ENCODE results near the gene TAOK3.
"Not testable (repeated sequence)": the region's sequence is repeated elsewhere in the genome, so short reads cannot be mapped to it uniquely, and the experiment has no call there.

The TAOK3 gene

DNA sequence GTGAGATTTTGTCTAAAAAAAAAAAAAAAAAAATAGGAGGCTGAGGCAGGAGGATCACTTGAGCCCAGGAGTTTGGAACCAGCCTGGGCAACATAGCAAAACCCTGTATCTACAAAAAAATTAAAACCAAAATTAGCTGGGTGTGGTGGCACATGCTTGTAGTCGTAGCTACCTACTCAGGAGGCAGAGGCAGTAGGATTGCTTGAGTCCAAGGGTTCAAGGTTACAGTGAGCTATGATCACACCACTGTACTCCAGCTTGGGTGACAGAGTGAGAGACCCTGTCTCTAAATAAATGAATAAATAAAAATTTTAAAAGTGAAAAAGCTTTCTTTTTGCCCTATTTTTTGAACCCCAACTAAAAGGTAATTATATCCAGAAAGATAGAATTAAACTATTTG is 123.2 kb downstream of the TAOK3 start:
- no peaks in the 10 kb centered on the region for H3K9me3 Mint-ChIP-seq
- TF ChIP-seq, protein P1, sequence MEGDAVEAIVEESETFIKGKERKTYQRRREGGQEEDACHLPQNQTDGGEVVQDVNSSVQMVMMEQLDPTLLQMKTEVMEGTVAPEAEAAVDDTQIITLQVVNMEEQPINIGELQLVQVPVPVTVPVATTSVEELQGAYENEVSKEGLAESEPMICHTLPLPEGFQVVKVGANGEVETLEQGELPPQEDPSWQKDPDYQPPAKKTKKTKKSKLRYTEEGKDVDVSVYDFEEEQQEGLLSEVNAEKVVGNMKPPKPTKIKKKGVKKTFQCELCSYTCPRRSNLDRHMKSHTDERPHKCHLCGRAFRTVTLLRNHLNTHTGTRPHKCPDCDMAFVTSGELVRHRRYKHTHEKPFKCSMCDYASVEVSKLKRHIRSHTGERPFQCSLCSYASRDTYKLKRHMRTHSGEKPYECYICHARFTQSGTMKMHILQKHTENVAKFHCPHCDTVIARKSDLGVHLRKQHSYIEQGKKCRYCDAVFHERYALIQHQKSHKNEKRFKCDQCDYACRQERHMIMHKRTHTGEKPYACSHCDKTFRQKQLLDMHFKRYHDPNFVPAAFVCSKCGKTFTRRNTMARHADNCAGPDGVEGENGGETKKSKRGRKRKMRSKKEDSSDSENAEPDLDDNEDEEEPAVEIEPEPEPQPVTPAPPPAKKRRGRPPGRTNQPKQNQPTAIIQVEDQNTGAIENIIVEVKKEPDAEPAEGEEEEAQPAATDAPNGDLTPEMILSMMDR (IDR thresholded peaks at IDR 0.05; ENCODE audit: unreplicated experiment in 3 of 3): no peak

DNA sequence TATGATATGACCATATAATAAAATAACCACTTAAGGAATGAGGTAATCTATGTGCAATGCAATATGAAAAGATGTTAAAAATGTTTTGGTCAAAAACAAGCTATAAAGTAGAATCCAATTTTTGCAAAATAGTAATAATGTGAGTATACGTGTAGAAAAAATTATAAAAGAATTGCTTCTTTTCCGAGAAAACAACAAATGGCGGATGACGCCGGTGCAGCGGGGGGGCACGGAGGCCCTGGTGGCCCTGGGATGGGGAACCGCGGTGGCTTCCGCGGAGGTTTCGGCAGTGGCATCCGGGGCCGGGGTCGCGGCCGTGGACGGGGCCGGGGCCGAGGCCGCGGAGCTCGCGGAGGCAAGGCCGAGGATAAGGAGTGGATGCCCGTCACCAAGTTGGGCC is 126.8 kb downstream of the TAOK3 start:
- H3K4me1 Mint-ChIP-seq; H3K36me3 Mint-ChIP-seq (ENCODE audit: low read depth); H3K27me3 Mint-ChIP-seq (ENCODE audit: low read depth); H3K4me3 Mint-ChIP-seq; H3K27ac Mint-ChIP-seq; H3K9me3 Mint-ChIP-seq: not testable (repeated sequence)

More for the DNA sequence above, 123.2 kb downstream of the TAOK3 start:
- H3K27ac Mint-ChIP-seq: no peak overlapping the region
- no peaks in the 10 kb centered on the region for H3K4me1 Mint-ChIP-seq
- peaks cover 4% of the 10 kb centered on the region for H3K36me3 Mint-ChIP-seq (ENCODE audit: low read depth)
- H3K27me3 Mint-ChIP-seq (ENCODE audit: low read depth): no peaks in the 10 kb centered on the region
- H3K4me3 Mint-ChIP-seq: no peak overlapping the region

DNA sequence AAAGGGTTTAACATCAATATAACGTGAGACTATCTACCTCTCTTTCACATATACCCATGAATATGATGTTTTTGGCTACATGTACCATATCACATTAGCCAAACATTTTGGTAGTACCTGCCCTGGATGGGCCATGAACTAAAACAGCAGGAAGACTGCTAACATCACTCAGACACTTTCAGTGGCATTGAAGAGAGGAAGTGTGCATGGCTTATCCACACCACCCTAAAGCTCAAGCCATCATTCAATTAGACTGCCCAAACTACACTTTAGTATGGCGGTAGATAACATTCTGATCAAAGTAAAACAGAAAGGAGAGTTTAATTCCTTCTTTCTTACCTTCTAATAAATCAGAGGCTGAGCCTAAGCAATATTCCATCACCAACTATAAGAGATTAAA is 133.8 kb downstream of the TAOK3 start:
- no peak overlapping the region for H3K4me3 Mint-ChIP-seq
- H3K27ac Mint-ChIP-seq: no peak overlapping the region
- TF ChIP-seq, protein P1 (IDR thresholded peaks at IDR 0.05; ENCODE audit: unreplicated experiment in 3 of 3): no peak
- no peaks in the 10 kb centered on the region for H3K4me1 Mint-ChIP-seq
- no peaks in the 10 kb centered on the region for H3K9me3 Mint-ChIP-seq
- H3K36me3 Mint-ChIP-seq (ENCODE audit: low read depth): no peaks in the 10 kb centered on the region
- no peaks in the 10 kb centered on the region for H3K27me3 Mint-ChIP-seq (ENCODE audit: low read depth)

DNA sequence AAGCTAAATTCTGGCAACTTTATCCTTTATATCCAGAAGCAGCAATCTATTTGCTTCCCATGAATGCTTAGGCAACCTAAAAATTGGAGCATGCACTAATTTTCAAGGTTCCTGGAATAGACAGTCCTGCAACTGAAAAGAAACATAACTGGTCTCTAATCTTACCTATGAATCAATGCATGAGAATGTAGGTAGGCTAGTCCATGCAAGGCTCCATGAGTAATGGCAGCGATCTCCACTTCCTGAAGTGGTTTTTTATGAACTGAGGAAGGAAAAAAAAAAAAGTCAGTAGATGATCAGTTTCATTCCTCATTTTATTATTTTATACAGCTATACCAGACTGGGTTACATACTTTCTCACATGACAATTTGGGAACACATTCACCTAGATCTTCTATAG is 134.8 kb downstream of the TAOK3 start:
- no peaks in the 10 kb centered on the region for H3K4me1 Mint-ChIP-seq
- no peaks in the 10 kb centered on the region for H3K9me3 Mint-ChIP-seq
- no peak overlapping the region for H3K27ac Mint-ChIP-seq
- no peak overlapping the region for H3K4me3 Mint-ChIP-seq
- TF ChIP-seq, protein P1 (IDR thresholded peaks at IDR 0.05; ENCODE audit: unreplicated experiment in 3 of 3): no peak
- H3K27me3 Mint-ChIP-seq (ENCODE audit: low read depth): no peaks in the 10 kb centered on the region
- H3K36me3 Mint-ChIP-seq (ENCODE audit: low read depth): no peaks in the 10 kb centered on the region

DNA sequence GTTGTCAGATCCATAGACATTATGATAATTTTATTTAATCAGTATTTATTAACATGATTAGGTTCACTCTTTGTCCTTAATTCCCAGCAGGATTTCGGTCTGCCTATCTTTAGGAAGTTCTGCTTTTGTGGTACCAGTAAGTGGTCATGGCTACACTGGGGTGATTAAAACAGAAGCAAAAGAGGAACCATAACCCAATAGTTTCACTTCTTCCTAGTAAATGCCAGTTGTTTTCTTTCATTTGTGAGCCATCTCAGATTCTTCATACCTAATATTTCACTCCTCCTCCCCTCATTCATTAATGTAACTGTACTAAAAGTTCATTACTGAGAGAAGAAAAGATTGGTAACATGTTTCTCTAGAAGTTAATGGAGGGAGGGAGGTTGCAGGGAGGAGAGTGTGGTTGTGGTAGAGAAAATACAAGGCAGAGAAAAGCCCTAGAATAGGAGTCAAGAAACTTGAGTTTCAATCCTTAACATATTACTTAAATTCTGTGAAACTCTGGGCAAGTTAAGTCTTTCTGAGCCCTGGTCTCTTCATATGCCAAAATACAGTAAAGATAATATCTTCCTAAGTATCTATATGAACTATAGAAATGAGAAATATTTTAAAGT is 135.5 kb downstream of the TAOK3 start:
- Mint-ChIP-seq H3K9me3 (no peaks in the 10 kb centered on the region), H3K4me3 (no peak overlapping the region), H3K27me3 (ENCODE audit: low read depth) (no peaks in the 10 kb centered on the region), H3K27ac (no peak overlapping the region), H3K4me1 (no peaks in the 10 kb centered on the region), H3K36me3 (ENCODE audit: low read depth) (no peaks in the 10 kb centered on the region)
- TF ChIP-seq, protein P1 (IDR thresholded peaks at IDR 0.05; ENCODE audit: unreplicated experiment in 3 of 3): no peak

DNA sequence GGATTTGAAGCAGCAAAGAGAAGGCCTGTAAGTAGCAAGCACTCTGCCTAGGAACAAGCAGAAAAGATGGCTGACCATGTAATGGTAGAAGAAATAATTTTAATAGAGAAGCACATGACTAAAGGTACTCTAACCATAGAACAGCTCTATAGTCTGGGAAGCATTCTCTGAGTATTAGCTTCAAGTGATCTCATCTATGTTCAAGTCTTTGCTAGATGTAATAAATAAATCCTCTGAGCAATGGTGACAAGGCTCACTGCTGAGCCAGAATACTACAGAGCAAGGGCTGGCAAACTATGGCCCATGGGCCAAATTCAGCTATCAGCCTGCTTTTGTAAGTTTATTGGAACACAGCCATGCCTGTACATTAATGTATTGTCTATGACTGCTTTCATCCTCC is 152.0 kb downstream of the TAOK3 start:
- H3K9me3 Mint-ChIP-seq: no peaks in the 10 kb centered on the region
- H3K36me3 Mint-ChIP-seq (ENCODE audit: low read depth): no peaks in the 10 kb centered on the region
- H3K27me3 Mint-ChIP-seq (ENCODE audit: low read depth): no peaks in the 10 kb centered on the region
- TF ChIP-seq, protein P1 (IDR thresholded peaks at IDR 0.05; ENCODE audit: unreplicated experiment in 3 of 3): no peak
- no peak overlapping the region for H3K4me3 Mint-ChIP-seq
- H3K27ac Mint-ChIP-seq: peak overlapping the region in 1 of 3 experiments; percentile 13
- no peaks in the 10 kb centered on the region for H3K4me1 Mint-ChIP-seq
